ENCODE measurements around the gene S100A5. TPM values are rescaled to one million over a fixed set of nuclear protein-coding genes. Genes with fewer than 3 reads are reported as not detected.
"Not testable (repeated sequence)": the region's sequence is repeated elsewhere in the genome, so short reads cannot be mapped to it uniquely, and the experiment has no call there.

S100A5 gene
- total RNA-seq, 1 experiment from 2014 or later = not detected

- H3K4me3 Mint-ChIP-seq (ENCODE audit: unreplicated experiment) = peak overlapping the region; percentile 67
- H3K27me3 Mint-ChIP-seq (ENCODE audit: insufficient read depth, unreplicated experiment) = no peaks in the 10 kb centered on the region
- no peaks in the 10 kb centered on the region for H3K9me3 Mint-ChIP-seq (ENCODE audit: unreplicated experiment)
- CTCF ChIA-PET = interaction anchor here (0.6 to 11.5 kb wide), 16 partner anchors 8 to 1508 kb away, joined by 3 to 221 read pairs (median 4); partner anchors contain the start of genes S100A13, S100A16, S100A4 and S100A5
- peak overlapping the region; percentile 92 for H3K27ac Mint-ChIP-seq (ENCODE audit: low read depth, unreplicated experiment)
- TF ChIP-seq CTCF (IDR thresholded peaks at IDR 0.05; ENCODE audit: unreplicated experiment) = no peak
- no TSS peak for BruUV-seq (replicated peaks)
- POLR2A ChIA-PET = interaction anchor here (0.7 to 24.9 kb wide), 15 partner anchors 9 to 657 kb away, joined by 3 to 2106 read pairs (median 5); partner anchors contain the start of genes CHTOP, GATAD2B, ILF2 and S100A12
- DNase-seq (ENCODE audit: unreplicated experiment) = peak; percentile 40
- peaks cover 63% of the 10 kb centered on the region for H3K4me1 Mint-ChIP-seq (ENCODE audit: insufficient read depth, unreplicated experiment)
- peaks cover 56% of the 10 kb centered on the region for H3K36me3 Mint-ChIP-seq (ENCODE audit: insufficient read depth, unreplicated experiment)
- intact Hi-C loops (cut with micrococcal nuclease) = no loop called here
These were observed 22.8 kb upstream of the S100A5 start for GRCh38 chr1:153563483-153563901.

- H3K27me3 Mint-ChIP-seq (ENCODE audit: insufficient read depth, unreplicated experiment); intact Hi-C loops (cut with micrococcal nuclease); DNase-seq (ENCODE audit: unreplicated experiment); BruUV-seq (replicated peaks); H3K9me3 Mint-ChIP-seq (ENCODE audit: unreplicated experiment): not testable (repeated sequence)
- H3K4me1 Mint-ChIP-seq (ENCODE audit: insufficient read depth, unreplicated experiment) = peaks cover 52% of the 10 kb centered on the region
- peak overlapping the region; percentile 92 for H3K27ac Mint-ChIP-seq (ENCODE audit: low read depth, unreplicated experiment)
- H3K4me3 Mint-ChIP-seq (ENCODE audit: unreplicated experiment) = peak overlapping the region; percentile 67
- ChIA-PET POLR2A (interaction anchor here (0.5 to 24.9 kb wide), 9 partner anchors 10 to 406 kb away, joined by 3 to 2106 read pairs (median 8); partner anchors contain the start of genes CHTOP, CREB3L4, S100A14 and S100A16), CTCF (interaction anchor here (0.9 to 11.5 kb wide), 9 partner anchors 11 to 72 kb away, joined by 3 to 221 read pairs (median 6); partner anchors contain the start of genes CHTOP, S100A4, S100A5 and S100A6)
- peaks cover 71% of the 10 kb centered on the region for H3K36me3 Mint-ChIP-seq (ENCODE audit: insufficient read depth, unreplicated experiment)
These were observed 21.3 kb upstream of the S100A5 start for GRCh38 chr1:153562021-153562420.

GRCh38 chr1:153561466-153561985 lies 20.8 kb upstream of the S100A5 start:
- DNase-seq (ENCODE audit: unreplicated experiment) = no peak

GRCh38 chr1:153560771-153561465 lies 20.2 kb upstream of the S100A5 start:
- Mint-ChIP-seq H3K27ac (ENCODE audit: low read depth, unreplicated experiment) (peak overlapping the region; percentile 92), H3K4me3 (ENCODE audit: unreplicated experiment) (peak overlapping the region; percentile 67), H3K4me1 (ENCODE audit: insufficient read depth, unreplicated experiment) (peaks cover 48% of the 10 kb centered on the region), H3K27me3 (ENCODE audit: insufficient read depth, unreplicated experiment) (no peaks in the 10 kb centered on the region), H3K9me3 (ENCODE audit: unreplicated experiment) (no peaks in the 10 kb centered on the region), H3K36me3 (ENCODE audit: insufficient read depth, unreplicated experiment) (peaks cover 82% of the 10 kb centered on the region)
- CTCF ChIA-PET = interaction anchor here (0.6 to 11.5 kb wide), 15 partner anchors 9 to 675 kb away, joined by 3 to 221 read pairs (median 5); partner anchors contain the start of genes S100A3, S100A4 and S100A6
- POLR2A ChIA-PET = interaction anchor here (0.7 to 24.9 kb wide), 9 partner anchors 7 to 402 kb away, joined by 3 to 2106 read pairs (median 10); partner anchors contain the start of genes S100A13, S100A14, S100A16 and S100A3
- no peak for DNase-seq (ENCODE audit: unreplicated experiment)
- BruUV-seq (replicated peaks) = no TSS peak
- intact Hi-C loops (cut with micrococcal nuclease) = no loop called here
- TF ChIP-seq CTCF (IDR thresholded peaks at IDR 0.05; ENCODE audit: unreplicated experiment) = no peak

More at GRCh38 chr1:153561466-153561985, 20.8 kb upstream of the S100A5 start:
- CTCF ChIA-PET = interaction anchor here (0.7 to 11.5 kb wide), 11 partner anchors 10 to 98 kb away, joined by 3 to 221 read pairs (median 5); partner anchors contain the start of genes CHTOP, S100A4, S100A5 and S100A6
- POLR2A ChIA-PET = interaction anchor here (0.7 to 24.9 kb wide), 10 partner anchors 11 to 397 kb away, joined by 3 to 2106 read pairs (median 6); partner anchors contain the start of genes CHTOP, S100A13, S100A14 and S100A16
- BruUV-seq (replicated peaks) = no TSS peak
- no peaks in the 10 kb centered on the region for H3K9me3 Mint-ChIP-seq (ENCODE audit: unreplicated experiment)
- H3K4me1 Mint-ChIP-seq (ENCODE audit: insufficient read depth, unreplicated experiment) = peaks cover 48% of the 10 kb centered on the region
- peak overlapping the region; percentile 92 for H3K27ac Mint-ChIP-seq (ENCODE audit: low read depth, unreplicated experiment)
- H3K36me3 Mint-ChIP-seq (ENCODE audit: insufficient read depth, unreplicated experiment) = peaks cover 76% of the 10 kb centered on the region
- intact Hi-C loops (cut with micrococcal nuclease) = no loop called here
- no peak for TF ChIP-seq CTCF (IDR thresholded peaks at IDR 0.05; ENCODE audit: unreplicated experiment)
- H3K27me3 Mint-ChIP-seq (ENCODE audit: insufficient read depth, unreplicated experiment) = no peaks in the 10 kb centered on the region
- H3K4me3 Mint-ChIP-seq (ENCODE audit: unreplicated experiment) = peak overlapping the region; percentile 67

All from MCF 10A (cell line).